ENCODE data around the gene APLF. TPM values are rescaled to one million over a fixed set of nuclear protein-coding genes. Genes with fewer than 3 reads are reported as not detected.

The APLF gene
- total and polyA plus RNA-seq, 8 donors = 3.3 to 4.4 (median 3.9) TPM

GRCh38 chr2:68469935-68470334 is 2.5 kb downstream of the APLF start:
- DNase-seq (no peak), ATAC-seq (no peak)
- Histone ChIP-seq H3K4me1 (peaks cover 0 to 19% of the 10 kb centered on the region in 2 donors), H3K27me3 (no peaks in the 10 kb centered on the region), H3K4me3 (no peak overlapping the region), H3K27ac (no peak overlapping the region), H3K36me3 (no peaks in the 10 kb centered on the region), H3K9me3 (no peaks in the 10 kb centered on the region)
- intact Hi-C loops (cut with DNase I) = no loop called here
- TF ChIP-seq, protein P1, sequence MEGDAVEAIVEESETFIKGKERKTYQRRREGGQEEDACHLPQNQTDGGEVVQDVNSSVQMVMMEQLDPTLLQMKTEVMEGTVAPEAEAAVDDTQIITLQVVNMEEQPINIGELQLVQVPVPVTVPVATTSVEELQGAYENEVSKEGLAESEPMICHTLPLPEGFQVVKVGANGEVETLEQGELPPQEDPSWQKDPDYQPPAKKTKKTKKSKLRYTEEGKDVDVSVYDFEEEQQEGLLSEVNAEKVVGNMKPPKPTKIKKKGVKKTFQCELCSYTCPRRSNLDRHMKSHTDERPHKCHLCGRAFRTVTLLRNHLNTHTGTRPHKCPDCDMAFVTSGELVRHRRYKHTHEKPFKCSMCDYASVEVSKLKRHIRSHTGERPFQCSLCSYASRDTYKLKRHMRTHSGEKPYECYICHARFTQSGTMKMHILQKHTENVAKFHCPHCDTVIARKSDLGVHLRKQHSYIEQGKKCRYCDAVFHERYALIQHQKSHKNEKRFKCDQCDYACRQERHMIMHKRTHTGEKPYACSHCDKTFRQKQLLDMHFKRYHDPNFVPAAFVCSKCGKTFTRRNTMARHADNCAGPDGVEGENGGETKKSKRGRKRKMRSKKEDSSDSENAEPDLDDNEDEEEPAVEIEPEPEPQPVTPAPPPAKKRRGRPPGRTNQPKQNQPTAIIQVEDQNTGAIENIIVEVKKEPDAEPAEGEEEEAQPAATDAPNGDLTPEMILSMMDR (IDR thresholded peaks at IDR 0.05) = no peak

DNA sequence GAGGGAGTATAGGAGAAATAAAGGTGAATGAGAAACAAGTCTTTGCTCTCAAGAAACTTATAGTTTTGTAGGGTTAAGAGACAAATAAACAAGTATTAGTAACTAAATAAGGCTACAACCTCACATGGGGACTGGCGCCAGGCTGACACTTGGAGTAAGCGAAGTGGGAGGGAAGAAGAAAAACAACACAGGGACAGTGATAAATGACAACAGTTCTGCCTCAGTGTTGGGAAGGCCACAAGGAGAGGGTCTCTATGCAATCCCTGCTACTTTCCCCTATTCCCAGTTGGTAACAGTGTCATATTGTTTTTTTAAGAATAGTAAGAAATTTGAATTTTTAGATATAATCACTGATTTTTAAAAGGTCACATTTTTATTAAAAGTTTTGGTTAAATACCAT is 4.0 kb downstream of the APLF start:
- Histone ChIP-seq H3K27me3 (no peaks in the 10 kb centered on the region), H3K27ac (no peak overlapping the region), H3K36me3 (no peaks in the 10 kb centered on the region), H3K9me3 (no peaks in the 10 kb centered on the region), H3K4me3 (no peak overlapping the region), H3K4me1 (peaks cover 0 to 13% of the 10 kb centered on the region in 2 donors)
- DNase-seq = no peak
- no peak for ATAC-seq
- TF ChIP-seq, protein P1 (IDR thresholded peaks at IDR 0.05) = no peak
- intact Hi-C loops (cut with DNase I) = no loop called here

- Histone ChIP-seq H3K4me1 (peaks cover 0 to 9% of the 10 kb centered on the region in 2 donors), H3K27me3 (no peaks in the 10 kb centered on the region), H3K36me3 (no peaks in the 10 kb centered on the region), H3K4me3 (no peak overlapping the region), H3K9me3 (no peaks in the 10 kb centered on the region), H3K27ac (no peak overlapping the region)
- ATAC-seq = no peak
- TF ChIP-seq, protein P1 (IDR thresholded peaks at IDR 0.05) = no peak
- no peak for DNase-seq
- intact Hi-C loops (cut with DNase I) = no loop called here
These were observed 5.5 kb downstream of the APLF start for GRCh38 chr2:68472796-68473414.

DNA sequence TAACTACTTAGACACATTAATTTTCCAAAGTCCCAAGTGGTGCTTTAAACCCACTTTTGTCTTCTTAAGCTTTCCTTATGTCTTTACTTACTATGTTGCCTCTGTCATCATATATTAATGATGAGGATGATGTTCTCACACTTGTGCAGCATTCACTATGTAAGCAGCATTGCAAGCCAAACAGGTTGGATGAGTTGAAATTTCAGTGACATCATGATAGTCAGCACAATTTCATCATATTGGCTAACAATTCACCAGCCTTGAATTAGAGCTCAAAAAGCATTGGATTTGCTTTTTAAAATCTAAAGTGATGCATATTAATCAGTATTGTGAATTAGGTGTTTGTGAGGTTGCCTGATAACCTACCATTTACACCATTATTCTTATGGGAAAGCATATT is 7.7 kb downstream of the APLF start:
- H3K4me3 ChIP-seq = no peak overlapping the region
- no peaks in the 10 kb centered on the region for H3K4me1 ChIP-seq
- intact Hi-C loops (cut with DNase I) = no loop called here
- no peaks in the 10 kb centered on the region for H3K36me3 ChIP-seq
- TF ChIP-seq, protein P1 (IDR thresholded peaks at IDR 0.05) = no peak
- DNase-seq (peak in 1 of 4 donors; percentile 13), ATAC-seq (no peak)
- H3K27ac ChIP-seq = no peak overlapping the region
- H3K9me3 ChIP-seq = no peaks in the 10 kb centered on the region
- no peaks in the 10 kb centered on the region for H3K27me3 ChIP-seq

- Histone ChIP-seq H3K9me3 (no peaks in the 10 kb centered on the region), H3K4me3 (no peak overlapping the region), H3K36me3 (no peaks in the 10 kb centered on the region), H3K27ac (no peak overlapping the region), H3K27me3 (no peaks in the 10 kb centered on the region), H3K4me1 (no peaks in the 10 kb centered on the region)
- DNase-seq (no peak), ATAC-seq (no peak)
- intact Hi-C loops (cut with DNase I) = no loop called here
- TF ChIP-seq, protein P1 (IDR thresholded peaks at IDR 0.05) = no peak
These were observed 8.2 kb downstream of the APLF start for GRCh38 chr2:68475576-68475975.

Data from left lung (tissue), 10 donors.